DMS 273 (cell line): Measurements from ENCODE around the gene MAP3K12.

Experiments
- DNase-seq: peaks from one replicate; lab custom pipeline; 2025; ENCODE audit not compliant: unreplicated experiment; lab: John Stamatoyannopoulos, UW

Gene MAP3K12

GRCh38 chr12:53510181-53510812 lies 11.0 kb upstream of the MAP3K12 start:
- DNase-seq = no peak

GRCh38 chr12:53508534-53509170 lies 9.4 kb upstream of the MAP3K12 start:
- DNase-seq = peak; percentile 87

GRCh38 chr12:53507603-53507885 lies 8.3 kb upstream of the MAP3K12 start:
- DNase-seq = no peak

- DNase-seq = no peak
Measured at GRCh38 chr12:53506881-53507602, 7.8 kb upstream of the MAP3K12 start, which contains the start of gene NPFF. Gene NPFF (minus strand): TSS chr12:53507484. CDS start chr12:53507474, 10 bp downstream.

- no peak for DNase-seq
Measured at GRCh38 chr12:53506450-53506785, 7.2 kb upstream of the MAP3K12 start.

- DNase-seq = no peak
Measured at GRCh38 chr12:53505555-53506449, 6.5 kb upstream of the MAP3K12 start.

- DNase-seq = no peak
Measured at GRCh38 chr12:53505086-53505485, 5.8 kb upstream of the MAP3K12 start.

- DNase-seq = no peak
Measured at GRCh38 chr12:53504004-53504920, 5.0 kb upstream of the MAP3K12 start.

GRCh38 chr12:53502983-53503728 lies 3.9 kb upstream of the MAP3K12 start:
- no peak for DNase-seq

- no peak for DNase-seq
Measured at GRCh38 chr12:53502331-53502730, 3.1 kb upstream of the MAP3K12 start.

GRCh38 chr12:53501615-53502181 lies 2.4 kb upstream of the MAP3K12 start:
- DNase-seq = no peak

GRCh38 chr12:53500776-53501614 lies 1.7 kb upstream of the MAP3K12 start, which contains the start of gene TARBP2:
Gene TARBP2 (plus strand): TSS chr12:53501283. CDS start chr12:53501409, 126 bp downstream.
- DNase-seq = peak; percentile 98

GRCh38 chr12:53500142-53500775 lies 1.0 kb upstream of the MAP3K12 start:
- DNase-seq = no peak

GRCh38 chr12:53498235-53498630 lies 1.0 kb downstream of the MAP3K12 start:
- no peak for DNase-seq

- DNase-seq = no peak
Measured at GRCh38 chr12:53497461-53497860, 1.8 kb downstream of the MAP3K12 start.

GRCh38 chr12:53496752-53497032 lies 2.6 kb downstream of the MAP3K12 start:
- DNase-seq = no peak

GRCh38 chr12:53495903-53496751 lies 3.1 kb downstream of the MAP3K12 start:
- DNase-seq = peak; percentile 54
